ENCODE data around the gene TOR1AIP2. TPM values are rescaled to one million over a fixed set of nuclear protein-coding genes. Genes with fewer than 3 reads are reported as not detected.

Gene TOR1AIP2
- total and polyA plus RNA-seq, 2 of the 13 experiments (the other 11 are each of a cell fraction or from before 2014, with no cell fraction given) = 35.2 to 65.8 TPM

GRCh38 chr1:179881642-179882252, 4.1 kb upstream of the TOR1AIP2 start (continued):
- TF ChIP-seq ZNF275 (CRISPR knock-in tag; IDR thresholded peaks at IDR 0.05; ENCODE audit: borderline replicate concordance) (no peak; the same call in 1 of the 2 replicates), ZNF557 (CRISPR knock-in tag; IDR thresholded peaks at IDR 0.05) (no peak), ZNF430 (CRISPR knock-in tag; IDR thresholded peaks at IDR 0.05) (no peak), ZNF552 (CRISPR knock-in tag; IDR thresholded peaks at IDR 0.05; ENCODE audit: borderline replicate concordance) (no peak), ZNF761 (CRISPR knock-in tag; conservative IDR thresholded peaks at IDR 0.05) (0 out of 2 replicates have a peak, but pooled peaks have one; percentile 20), ZC3H13 (CRISPR knock-in tag; IDR thresholded peaks at IDR 0.05) (no peak), LBX2 (CRISPR knock-in tag; IDR thresholded peaks at IDR 0.05; ENCODE audit: borderline replicate concordance) (no peak), ZBTB46 (CRISPR knock-in tag; IDR thresholded peaks at IDR 0.05; ENCODE audit: borderline replicate concordance) (no peak), ZNF574 (CRISPR knock-in tag; IDR thresholded peaks at IDR 0.05) (no peak), IRF9 (CRISPR knock-in tag; IDR thresholded peaks at IDR 0.05; ENCODE audit: borderline replicate concordance) (no peak; the same call in 1 of the 2 replicates), YEATS4 (CRISPR knock-in tag; IDR thresholded peaks at IDR 0.05; ENCODE audit: borderline replicate concordance) (no peak), MED13 (CRISPR knock-in tag; IDR thresholded peaks at IDR 0.05) (peak; percentile 18; the same call in 1 of the 2 replicates), ZNF678 (CRISPR knock-in tag; IDR thresholded peaks at IDR 0.05) (peak; percentile 25; the same call in 1 of the 2 replicates), ZNF597 (CRISPR knock-in tag; IDR thresholded peaks at IDR 0.05) (no peak), ZEB1 (IDR thresholded peaks at IDR 0.05; ENCODE audit: insufficient replicate concordance, low read depth) (no peak), PBX2 (CRISPR knock-in tag; IDR thresholded peaks at IDR 0.05) (no peak), ISX (CRISPR knock-in tag; conservative IDR thresholded peaks at IDR 0.05) (no peak), HNRNPK (IDR thresholded peaks at IDR 0.05; ENCODE audit: low read depth, low read length, poor library complexity, severe bottlenecking) (no peak), ZNF644 (CRISPR knock-in tag; IDR thresholded peaks at IDR 0.05; ENCODE audit: low read depth) (no peak), ZNF335 (CRISPR knock-in tag; IDR thresholded peaks at IDR 0.05) (no peak)

All from HepG2 (cell line).